GM03348 (cell line): ENCODE results near the gene NKD1.

ENCODE experiments used
- DNase-seq: peaks from one replicate; pipeline ENCODE4 v3.0.0; 2012; ENCODE audit warnings: low spot score

The NKD1 gene

GRCh38 chr16:50651835-50652438, 103.7 kb downstream of the NKD1 start:
- no peak for DNase-seq

- DNase-seq: no peak
These were observed 104.7 kb downstream of the NKD1 start for GRCh38 chr16:50652836-50653425.

DNA sequence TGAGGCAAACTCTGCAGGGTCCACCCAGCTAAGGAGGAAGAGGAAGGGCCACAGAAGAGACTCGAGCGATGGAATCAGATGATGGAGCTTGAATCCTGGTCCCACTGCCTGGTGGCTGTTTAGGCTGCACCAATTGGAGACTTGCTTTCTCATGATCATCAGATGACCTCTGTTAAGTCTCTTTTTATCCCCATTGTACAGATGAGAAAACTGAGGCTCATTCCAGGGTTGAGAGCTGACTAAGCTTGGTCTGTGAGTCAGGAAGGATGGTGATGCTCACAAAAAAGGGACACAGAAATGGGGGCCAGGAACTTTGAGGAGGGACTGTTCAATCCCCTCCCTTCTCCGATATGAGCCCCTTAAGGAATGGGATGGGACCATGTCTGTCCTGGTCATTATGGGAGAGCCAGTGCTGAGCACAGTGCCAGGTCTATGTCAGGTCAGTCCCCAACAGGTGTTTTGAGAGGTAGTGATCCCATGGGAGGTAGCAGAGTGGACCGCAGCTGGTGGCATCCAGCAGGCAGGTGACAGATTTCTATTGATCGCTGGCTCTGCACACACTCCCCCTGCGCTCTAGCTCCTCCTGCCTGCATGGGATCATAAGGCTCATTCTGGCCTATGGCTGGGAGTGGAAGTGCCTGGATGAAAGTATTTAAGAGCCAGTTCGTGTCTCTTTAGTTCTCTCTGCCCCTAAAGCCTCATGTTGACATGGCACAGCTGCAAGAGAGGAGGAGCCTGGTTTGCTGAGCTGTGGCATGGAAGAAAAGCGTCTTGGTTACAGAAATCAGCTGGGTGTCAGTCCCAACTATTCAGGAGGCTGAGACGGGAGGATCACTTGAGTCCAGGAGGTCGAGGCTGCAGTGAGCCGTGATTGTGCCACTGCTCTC, 105.7 kb downstream of the NKD1 start:
- DNase-seq: no peak

DNA sequence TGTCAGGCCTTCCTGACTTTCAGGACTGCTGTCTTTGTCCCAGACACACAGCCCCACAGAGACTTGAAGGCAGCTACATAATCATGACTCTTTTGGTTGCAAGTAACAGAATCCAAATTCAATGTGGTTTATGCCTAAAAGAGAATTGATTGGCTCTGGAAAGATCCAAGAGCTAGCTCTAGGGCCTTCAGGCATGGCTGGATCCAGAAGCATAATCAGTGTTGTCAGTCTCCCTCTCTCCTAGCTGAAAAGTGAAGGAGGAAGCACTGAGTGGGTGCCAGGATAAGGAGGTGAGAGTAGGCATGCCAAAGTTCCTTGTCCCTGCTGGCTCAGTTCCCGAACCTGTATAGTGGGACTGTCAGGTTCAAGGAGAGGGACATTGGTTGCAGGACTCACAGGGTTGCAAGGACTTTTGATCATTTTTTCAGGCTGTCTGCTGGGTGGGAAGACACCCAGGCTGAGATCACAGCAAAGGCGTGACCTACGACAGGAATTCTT, 107.4 kb downstream of the NKD1 start:
- no peak for DNase-seq

DNA sequence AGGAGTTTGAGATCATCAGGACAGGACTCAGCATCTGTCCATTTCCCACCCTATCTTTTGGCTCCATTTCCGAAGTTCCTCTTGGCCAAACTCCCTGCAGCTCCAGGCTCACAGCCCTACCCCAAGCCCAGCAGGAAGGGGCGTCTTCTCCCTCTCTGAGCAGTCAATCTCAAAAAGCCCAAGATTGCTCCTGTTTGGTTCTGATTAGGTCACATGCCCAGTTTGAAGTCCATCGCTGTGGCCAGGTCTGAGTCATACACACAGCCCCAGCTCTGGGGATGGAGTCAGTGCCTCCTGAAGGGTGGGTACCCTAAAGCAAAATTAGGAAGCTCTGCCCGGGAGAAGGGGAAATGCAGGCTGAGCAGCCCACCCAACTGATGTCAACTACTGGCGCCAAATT, 109.0 kb downstream of the NKD1 start:
- DNase-seq: no peak

- no peak for DNase-seq
These were observed 111.6 kb downstream of the NKD1 start for GRCh38 chr16:50659806-50660205.

DNA sequence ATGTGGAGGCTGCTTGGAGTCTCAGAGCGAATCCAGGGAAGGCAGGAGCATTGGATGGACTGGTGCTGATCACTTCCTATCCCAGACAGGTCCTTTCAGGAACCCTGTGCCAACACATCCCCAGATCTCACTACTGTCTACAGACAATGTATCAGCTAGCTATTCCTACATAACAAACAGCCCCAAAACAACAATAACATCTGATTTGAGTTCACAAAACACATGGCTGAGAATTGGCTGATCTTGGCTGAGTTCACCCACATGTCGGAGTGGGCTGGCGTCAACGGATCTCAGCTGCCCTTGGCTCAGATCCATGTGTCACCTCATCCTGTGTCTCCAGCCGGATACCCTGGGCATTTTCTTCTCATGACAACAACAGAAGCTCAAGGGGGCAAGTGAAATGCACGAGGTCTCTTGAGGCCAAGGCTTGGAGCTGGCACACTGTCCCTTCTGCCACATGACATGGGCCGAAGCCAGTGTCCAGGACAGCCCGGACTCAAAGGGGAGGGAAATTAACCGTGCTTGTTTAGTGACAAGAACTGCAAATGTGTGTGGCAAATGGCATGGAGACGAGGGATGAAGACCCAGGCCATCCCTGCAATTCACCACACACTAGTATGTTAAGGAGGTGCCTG, 114.2 kb downstream of the NKD1 start:
- no peak for DNase-seq

- DNase-seq: no peak
These were observed 116.1 kb downstream of the NKD1 start for GRCh38 chr16:50664270-50664669.

GRCh38 chr16:50665128-50665878, 117.1 kb downstream of the NKD1 start:
- peak; percentile 90 for DNase-seq

GRCh38 chr16:50666658-50667496, 118.7 kb downstream of the NKD1 start:
- no peak for DNase-seq

GRCh38 chr16:50667497-50668367, 119.5 kb downstream of the NKD1 start:
- no peak for DNase-seq

DNA sequence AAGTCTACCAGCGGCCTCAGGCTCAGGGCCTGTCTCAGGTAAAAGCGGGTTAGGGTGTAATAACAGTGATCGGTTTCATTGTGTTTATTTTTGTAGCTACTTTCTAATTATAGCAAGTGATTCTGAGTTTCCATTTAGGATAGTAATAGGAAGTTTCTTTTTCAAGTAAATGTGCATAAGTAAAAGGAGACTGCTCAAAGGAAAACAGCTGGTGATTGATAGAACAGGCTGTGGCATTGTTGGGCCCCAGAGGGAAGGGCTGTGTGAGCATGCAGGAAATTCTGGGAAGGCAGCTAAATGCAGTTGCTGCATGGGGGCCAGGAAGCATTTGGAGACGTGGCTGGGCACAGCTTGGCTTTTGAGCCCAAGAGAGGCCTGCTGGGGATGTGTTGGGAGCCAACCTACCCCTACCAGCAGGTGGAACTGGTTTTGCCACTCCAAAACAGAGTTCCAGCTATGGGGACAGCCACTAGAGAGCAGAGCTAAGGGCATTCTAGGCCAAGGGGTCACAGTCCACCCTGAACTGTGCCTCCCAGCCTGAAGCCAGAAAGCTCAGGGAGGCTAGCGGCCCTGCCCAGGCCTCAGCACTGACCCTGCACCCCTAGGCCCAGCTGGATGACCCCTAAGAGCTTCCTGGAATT, 120.3 kb downstream of the NKD1 start:
- no peak for DNase-seq

DNA sequence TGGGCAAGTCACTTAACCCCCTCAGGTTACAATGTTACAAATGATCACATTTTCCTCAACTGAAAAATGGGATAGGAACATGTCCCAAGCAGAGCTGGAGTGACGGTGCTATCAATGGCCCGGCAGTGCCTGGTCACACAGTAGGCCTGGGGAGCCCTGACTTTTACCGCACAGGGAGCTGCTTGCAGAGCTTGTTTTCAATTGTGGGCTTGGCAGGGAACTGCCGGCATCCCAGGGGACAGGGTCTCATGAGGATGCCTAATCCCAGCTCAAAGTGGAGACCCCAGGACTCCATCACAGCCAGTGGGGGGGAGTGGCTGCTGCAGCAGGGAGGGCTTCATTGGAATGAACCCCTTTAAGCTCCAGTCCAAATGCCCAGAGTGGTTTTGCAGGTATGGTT, 121.5 kb downstream of the NKD1 start:
- DNase-seq: no peak

GRCh38 chr16:50670476-50670875, 122.3 kb downstream of the NKD1 start:
- no peak for DNase-seq

DNA sequence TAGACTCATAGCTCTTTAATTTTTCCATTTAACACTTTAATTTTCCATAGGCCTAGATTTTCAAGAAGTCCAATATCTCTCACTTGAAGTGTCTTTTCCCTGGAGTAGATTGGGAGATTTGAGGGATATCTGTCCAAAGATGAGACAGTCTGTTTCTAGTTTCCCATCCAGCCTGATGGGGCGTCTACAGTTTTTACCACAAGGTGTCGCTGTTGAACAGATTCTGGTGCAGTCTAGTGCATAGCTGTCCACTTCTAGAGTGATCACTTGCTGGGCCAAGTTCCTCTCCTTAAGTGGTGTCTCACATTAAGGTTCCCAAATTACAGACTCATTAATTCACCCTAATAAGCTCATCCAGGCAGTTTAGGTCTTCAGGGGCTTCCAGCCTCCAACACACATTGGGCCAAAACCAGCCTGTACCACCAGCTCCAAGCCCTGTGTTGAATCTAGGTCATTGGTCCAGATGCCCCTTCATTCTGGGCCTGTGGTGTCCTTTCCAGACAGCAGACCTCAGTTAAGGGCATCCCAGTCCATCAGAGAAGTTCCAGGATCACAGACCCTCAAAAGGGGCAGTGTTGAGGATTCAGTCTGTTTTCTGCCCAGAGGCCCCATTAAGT, 123.6 kb downstream of the NKD1 start:
- no peak for DNase-seq

DNA sequence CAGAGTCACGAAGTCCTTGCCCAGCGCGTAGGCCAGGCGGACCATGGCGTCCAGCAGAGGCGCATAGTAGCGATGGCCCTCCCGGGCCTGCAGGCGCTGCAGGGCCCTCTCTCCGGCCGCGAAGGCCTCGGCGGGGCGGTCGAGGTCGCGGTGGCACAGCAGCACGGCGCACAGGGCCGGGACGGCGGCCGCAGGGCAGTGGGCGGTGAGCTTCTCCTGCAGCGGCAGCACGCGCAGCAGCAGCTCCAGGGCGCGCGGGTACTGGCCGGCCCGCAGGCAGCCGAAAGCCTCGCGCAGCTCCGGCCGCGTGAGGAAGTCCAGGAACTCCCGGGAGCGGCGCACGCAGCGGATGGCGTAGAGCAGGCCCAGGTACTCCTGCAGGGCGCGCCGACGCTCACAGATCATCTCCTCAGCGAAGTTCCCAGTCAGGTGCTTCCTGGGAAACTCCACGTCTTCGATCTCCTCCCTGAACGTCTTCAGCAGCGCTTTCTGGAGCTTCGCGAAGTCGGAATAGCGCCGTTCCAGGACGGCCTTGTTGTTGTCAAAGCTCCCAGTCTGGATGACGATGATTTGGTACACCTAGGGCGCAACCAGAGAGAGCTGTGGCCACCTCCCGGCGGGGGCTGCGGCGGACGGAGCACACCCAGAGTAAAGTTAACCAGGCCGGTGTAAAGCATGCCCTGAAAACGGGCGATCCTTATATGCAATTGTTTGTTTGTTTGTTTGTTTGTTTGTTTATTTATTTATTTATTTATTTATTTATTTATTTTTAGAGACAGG, 125.5 kb downstream of the NKD1 start:
- DNase-seq: no peak

GRCh38 chr16:50674831-50675230, 126.6 kb downstream of the NKD1 start:
- no peak for DNase-seq
